Tibial artery (tissue), 4 donors: ENCODE data around the gene MIP.

Experiments
- DNase-seq, 2 donors: peaks; one replicate each; pipeline ENCODE4 v3.0.0-alpha.2; 2019
- H3K27ac ChIP-seq, 2 donors: fragments of 200-600 bp; sonication (generic) in 1 of 2; 1 replicate in 1 of 2; 2 replicates in 1 of 2; pipeline ENCODE4 v1.5.1; 2018 to 2019; ENCODE audit warnings: mild to moderate bottlenecking in 1 of 2
- H3K27me3 ChIP-seq, 2 donors: fragments of 200-600 bp; sonication (generic) in 1 of 2; one replicate each; pipeline versions ENCODE4 v1.5.1 to v1.6.0; 2016 to 2019
- H3K36me3 ChIP-seq, 3 donors: fragments of 200-600 bp; sonication (generic) in 2 of 3; one replicate each; pipeline ENCODE4 v1.5.1; 2016 to 2019; ENCODE audit warnings: mild to moderate bottlenecking in 2 of 3
- H3K4me1 ChIP-seq, 4 donors: fragments of 200-600 bp; sonication (generic) in 2 of 4; 1 replicate in 3 of 4; 2 replicates in 1 of 4; pipeline ENCODE4 v1.5.1; 2016 to 2019
- H3K4me3 ChIP-seq, 2 donors: fragments of 200-600 bp; sonication (generic) in 1 of 2; 1 replicate in 1 of 2; 2 replicates in 1 of 2; pipeline ENCODE4 v1.5.1; 2018 to 2019; ENCODE audit warnings: mild to moderate bottlenecking in 2 of 2
- H3K9me3 ChIP-seq, 3 donors: fragments of 200-600 bp; sonication (generic) in 1 of 3; one replicate each; pipeline ENCODE4 v1.5.1; 2016 to 2019
- intact Hi-C: fragments of 100-400 bp; cut with DNase I; formaldehyde crosslinking; loops from one replicate; pipeline ENCODE4 v1.15.0; 2023; ENCODE audit warnings: low total_unique reads
- TF ChIP-seq, protein P1 (sequence below), 2 experiments: fragments of 200-600 bp in 1 of 2; fragments of 450-650 bp in 1 of 2; IDR thresholded peaks; one replicate each; pipeline ENCODE4 v1.5.1; 2017 to 2019; ENCODE audit warnings: antibody characterized with exemption in 2 of 2, mild to moderate bottlenecking in 1 of 2, moderate library complexity in 1 of 2

The MIP gene

GRCh38 chr12:56437430-56438176, 16.9 kb downstream of the MIP start:
- DNase-seq = no peak

GRCh38 chr12:56434828-56435227, 19.6 kb downstream of the MIP start:
- intact Hi-C loops = no loop called here
- H3K9me3 ChIP-seq = no peaks in the 10 kb centered on the region
- H3K36me3 ChIP-seq = peaks cover 0 to 4% (median 0%) of the 10 kb centered on the region in 3 donors
- TF ChIP-seq, protein P1, sequence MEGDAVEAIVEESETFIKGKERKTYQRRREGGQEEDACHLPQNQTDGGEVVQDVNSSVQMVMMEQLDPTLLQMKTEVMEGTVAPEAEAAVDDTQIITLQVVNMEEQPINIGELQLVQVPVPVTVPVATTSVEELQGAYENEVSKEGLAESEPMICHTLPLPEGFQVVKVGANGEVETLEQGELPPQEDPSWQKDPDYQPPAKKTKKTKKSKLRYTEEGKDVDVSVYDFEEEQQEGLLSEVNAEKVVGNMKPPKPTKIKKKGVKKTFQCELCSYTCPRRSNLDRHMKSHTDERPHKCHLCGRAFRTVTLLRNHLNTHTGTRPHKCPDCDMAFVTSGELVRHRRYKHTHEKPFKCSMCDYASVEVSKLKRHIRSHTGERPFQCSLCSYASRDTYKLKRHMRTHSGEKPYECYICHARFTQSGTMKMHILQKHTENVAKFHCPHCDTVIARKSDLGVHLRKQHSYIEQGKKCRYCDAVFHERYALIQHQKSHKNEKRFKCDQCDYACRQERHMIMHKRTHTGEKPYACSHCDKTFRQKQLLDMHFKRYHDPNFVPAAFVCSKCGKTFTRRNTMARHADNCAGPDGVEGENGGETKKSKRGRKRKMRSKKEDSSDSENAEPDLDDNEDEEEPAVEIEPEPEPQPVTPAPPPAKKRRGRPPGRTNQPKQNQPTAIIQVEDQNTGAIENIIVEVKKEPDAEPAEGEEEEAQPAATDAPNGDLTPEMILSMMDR (IDR thresholded peaks at IDR 0.05) = no peak
- H3K4me1 ChIP-seq = no peaks in the 10 kb centered on the region
- H3K4me3 ChIP-seq = no peak overlapping the region
- DNase-seq = no peak
- H3K27ac ChIP-seq = no peak overlapping the region
- H3K27me3 ChIP-seq = no peaks in the 10 kb centered on the region

More at GRCh38 chr12:56437430-56438176, 16.9 kb downstream of the MIP start:
- Histone ChIP-seq H3K4me3 (no peak overlapping the region), H3K36me3 (peaks cover 0 to 4% (median 0%) of the 10 kb centered on the region in 3 donors), H3K27ac (no peak overlapping the region), H3K4me1 (no peaks in the 10 kb centered on the region), H3K9me3 (no peaks in the 10 kb centered on the region), H3K27me3 (no peaks in the 10 kb centered on the region)
- intact Hi-C loops = no loop called here
- TF ChIP-seq, protein P1 (IDR thresholded peaks at IDR 0.05) = no peak

DNA sequence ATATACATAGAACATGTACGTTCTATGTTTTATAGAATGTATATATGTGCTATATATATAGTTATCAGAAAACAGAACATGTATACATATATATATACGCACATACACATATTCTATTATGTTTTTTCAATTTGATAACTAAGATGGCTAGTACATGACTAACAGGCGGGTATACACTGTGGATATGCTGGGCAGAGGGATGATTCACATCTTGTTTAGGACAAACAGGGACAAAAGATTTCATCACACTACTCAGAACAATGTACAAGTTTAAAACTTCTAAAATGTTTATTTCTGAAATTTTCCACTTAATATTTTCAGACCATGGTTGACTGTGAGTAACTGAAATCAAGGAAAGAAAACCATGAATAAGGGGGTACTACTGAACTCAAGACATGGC, 22.6 kb downstream of the MIP start:
- no peak for DNase-seq
- intact Hi-C loops = no loop called here
- no peaks in the 10 kb centered on the region for H3K4me1 ChIP-seq
- H3K27ac ChIP-seq = no peak overlapping the region
- no peak overlapping the region for H3K4me3 ChIP-seq
- no peaks in the 10 kb centered on the region for H3K9me3 ChIP-seq
- TF ChIP-seq, protein P1 (IDR thresholded peaks at IDR 0.05) = no peak
- peaks cover 0 to 22% (median 0%) of the 10 kb centered on the region in 3 donors for H3K36me3 ChIP-seq
- H3K27me3 ChIP-seq = no peaks in the 10 kb centered on the region

DNA sequence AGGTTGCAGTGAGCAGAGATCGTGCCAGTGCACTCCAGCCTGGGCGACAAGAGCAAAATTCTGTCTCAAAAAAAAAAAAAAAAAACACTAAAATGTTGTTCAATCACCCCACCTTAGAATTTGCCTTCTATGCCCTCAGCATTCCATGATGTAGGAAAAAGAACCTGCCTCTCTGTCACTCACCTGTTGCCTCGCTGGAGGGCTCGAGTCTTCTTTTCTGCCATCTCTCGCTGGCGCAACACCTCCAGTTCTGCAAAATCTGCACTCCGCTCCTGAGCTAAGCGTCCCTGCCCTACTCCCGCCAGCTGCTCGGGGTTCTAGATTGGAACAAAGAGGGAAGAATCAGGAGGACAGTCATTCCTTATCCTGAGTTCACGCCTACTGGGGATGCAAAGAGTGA, 23.2 kb downstream of the MIP start:
- TF ChIP-seq, protein P1 (IDR thresholded peaks at IDR 0.05) = no peak
- H3K4me1 ChIP-seq = no peaks in the 10 kb centered on the region
- H3K27me3 ChIP-seq = no peaks in the 10 kb centered on the region
- H3K36me3 ChIP-seq = peaks cover 0 to 22% (median 0%) of the 10 kb centered on the region in 3 donors
- H3K4me3 ChIP-seq = no peak overlapping the region
- no peaks in the 10 kb centered on the region for H3K9me3 ChIP-seq
- H3K27ac ChIP-seq = no peak overlapping the region
- no peak for DNase-seq
- intact Hi-C loops = no loop called here

DNA sequence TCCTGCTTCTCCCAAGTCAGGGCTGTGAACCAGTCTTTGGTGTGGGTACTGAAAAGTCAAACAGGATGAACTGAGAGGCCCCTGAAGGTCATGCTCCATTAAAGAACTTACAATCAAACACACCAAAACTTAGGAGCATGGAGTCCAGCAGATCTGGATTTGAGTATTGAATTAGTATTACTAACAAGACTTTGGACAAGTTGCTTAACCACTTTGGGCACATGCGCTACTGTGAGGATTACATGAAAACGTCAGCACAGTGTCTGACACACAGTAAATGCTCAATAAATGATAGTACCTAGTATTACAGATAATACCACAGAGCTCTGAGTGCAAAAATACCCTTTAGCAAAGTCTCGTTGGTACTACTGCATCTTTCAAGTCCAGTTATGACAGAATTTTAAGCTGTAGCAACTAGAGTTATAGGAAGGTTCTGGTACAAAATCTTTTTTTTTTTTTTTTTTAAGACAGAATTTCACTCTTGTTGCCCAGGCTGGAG, 28.5 kb downstream of the MIP start:
- Histone ChIP-seq H3K4me1 (no peaks in the 10 kb centered on the region), H3K36me3 (peaks cover 0 to 56% (median 0%) of the 10 kb centered on the region in 3 donors), H3K4me3 (no peak overlapping the region), H3K27me3 (no peaks in the 10 kb centered on the region), H3K27ac (no peak overlapping the region), H3K9me3 (no peaks in the 10 kb centered on the region)
- intact Hi-C loops = no loop called here
- TF ChIP-seq, protein P1 (IDR thresholded peaks at IDR 0.05) = no peak
- no peak for DNase-seq
